GM23248 (cell line): ENCODE measurements around the gene MFSD11. TPM values are rescaled to one million over a fixed set of nuclear protein-coding genes. Genes with fewer than 3 reads are reported as not detected.
"Not testable (repeated sequence)": the region's sequence is repeated elsewhere in the genome, so short reads cannot be mapped to it uniquely, and the experiment has no call there.

Source experiments
- DNase-seq: peaks from one replicate; pipeline ENCODE4 v3.0.0-alpha.2; 2015
- H2AFZ ChIP-seq: fragments of 200-600 bp; sonication (generic); 2 replicates; pipeline ENCODE4 v1.6.1; 2016; ENCODE audit warnings: antibody characterized with exemption
- H3F3A ChIP-seq: fragments of 200-600 bp; sonication (generic); 2 replicates; pipeline ENCODE4 v1.6.1; 2016; ENCODE audit warnings: mild to moderate bottlenecking, antibody characterized with exemption, mixed run types; ENCODE audit not compliant: insufficient read depth
- H3K27ac ChIP-seq: fragments of 200-600 bp; sonication (generic); 2 replicates; pipeline ENCODE4 v1.5.1; 2016; ENCODE audit warnings: mild to moderate bottlenecking
- H3K27me3 ChIP-seq: fragments of 200-600 bp; sonication (generic); replicated peaks from 2 replicates; pipeline ENCODE4 v1.6.1; 2016; ENCODE audit warnings: mild to moderate bottlenecking; ENCODE audit not compliant: insufficient read depth
- H3K36me3 ChIP-seq: fragments of 200-600 bp; sonication (generic); 2 replicates; pipeline ENCODE4 v1.6.1; 2016; ENCODE audit warnings: low read depth, mild to moderate bottlenecking
- H3K4me1 ChIP-seq: fragments of 200-600 bp; sonication (generic); 2 replicates; pipeline ENCODE4 v1.6.1; 2016; ENCODE audit warnings: mild to moderate bottlenecking; ENCODE audit not compliant: insufficient read depth
- H3K4me2 ChIP-seq: fragments of 200-600 bp; sonication (generic); one replicate; pipeline ENCODE4 v1.6.1; 2016; ENCODE audit warnings: mild to moderate bottlenecking; ENCODE audit not compliant: unreplicated experiment
- H3K4me3 ChIP-seq: fragments of 200-600 bp; sonication (generic); 2 replicates; pipeline ENCODE4 v1.5.1; 2016; ENCODE audit warnings: mild to moderate bottlenecking
- H3K79me2 ChIP-seq: fragments of 200-600 bp; sonication (generic); 2 replicates; pipeline ENCODE4 v1.6.1; 2016; ENCODE audit warnings: mild to moderate bottlenecking; ENCODE audit not compliant: insufficient read depth
- H3K9ac ChIP-seq: fragments of 200-600 bp; sonication (generic); 2 replicates; pipeline ENCODE4 v1.6.1; 2016; ENCODE audit warnings: mild to moderate bottlenecking
- H3K9me2 ChIP-seq: fragments of 200-600 bp; sonication (generic); 2 replicates; pipeline ENCODE4 v1.6.1; 2016; ENCODE audit warnings: mixed run types, mild to moderate bottlenecking, moderate library complexity; ENCODE audit not compliant: insufficient read depth
- H3K9me3 ChIP-seq: fragments of 200-600 bp; sonication (generic); one replicate; pipeline ENCODE4 v1.6.1; 2017; ENCODE audit warnings: low read depth
- H4K20me1 ChIP-seq: fragments of 200-600 bp; sonication (generic); 2 replicates; pipeline ENCODE4 v1.6.0; 2016; ENCODE audit not compliant: insufficient read depth
- EZH2 ChIP-seq: fragments of 200-600 bp; sonication (generic); IDR thresholded peaks from 2 replicates; pipeline ENCODE4 v1.6.1; 2018; ENCODE audit warnings: antibody characterized with exemption, mild to moderate bottlenecking; ENCODE audit not compliant: insufficient read depth, poor library complexity, severe bottlenecking
- EZH2phosphoT487 ChIP-seq: fragments of 200-600 bp; sonication (generic); IDR thresholded peaks from 2 replicates; pipeline ENCODE4 v1.6.1; 2018; ENCODE audit warnings: antibody characterized with exemption, moderate library complexity, mild to moderate bottlenecking, low read depth; ENCODE audit not compliant: insufficient read depth
- WGBS, 2 experiments: methylation state at CpG; one replicate each; pipeline ENCODE4 v1.1.6; 2015 to 2017; ENCODE audit warnings: low lambda C conversion rate in 2 of 2, low coverage in 1 of 2; ENCODE audit errors: missing lambda C conversion rate in 2 of 2; 5-methylcytosine and 5-hydroxymethylcytosine counted together
- in situ Hi-C: fragments of 300-500 bp; cut with MboI; formaldehyde crosslinking; loops from 2 replicates; pipeline ENCODE4 v1.15.0; 2020
- polyA plus RNA-seq: library from polyadenylated mRNA; unstranded; fragments of >200 nt; fragmentation: Nextera tagmentation; extraction: Ambion mirVana; gene quantifications from 2 replicates; pipeline ENCODE4 v1.2.1, GENCODE V29; 2016
- total RNA-seq: library from RNA; depleted of rRNA; stranded (reverse); fragments of >200 nt; shearing (Covaris generic); gene quantifications from 2 replicates; pipeline ENCODE4 v1.2.3, GENCODE V29; 2014

The MFSD11 gene
- total and polyA plus RNA-seq, 2 experiments from 2014 or later = 24.2 to 29.8 TPM

GRCh38 chr17:76781056-76781982 lies 43.4 kb downstream of the MFSD11 start:
- no peaks in the 10 kb centered on the region for H3K27me3 ChIP-seq
- no peak overlapping the region for H3K27ac ChIP-seq
- H3K9me3 ChIP-seq = no peaks in the 10 kb centered on the region
- H3K9ac ChIP-seq = no peak overlapping the region
- H3F3A ChIP-seq = no peaks in the 10 kb centered on the region
- H2AFZ ChIP-seq = no peak overlapping the region
- 89 to 91% methylated on average over 12 of the region's 12 CpGs for WGBS, 2 experiments
- DNase-seq = no peak
- H3K36me3 ChIP-seq = peaks cover 12% of the 10 kb centered on the region; the same call in 1 of the 2 replicates
- no peak overlapping the region for H3K4me2 ChIP-seq
- in situ Hi-C loops = no loop called here
- H3K4me3 ChIP-seq = no peak overlapping the region
- no peaks in the 10 kb centered on the region for H4K20me1 ChIP-seq
- TF ChIP-seq EZH2 (no peak), EZH2phosphoT487 (no peak)
- H3K4me1 ChIP-seq = no peaks in the 10 kb centered on the region
- no peaks in the 10 kb centered on the region for H3K79me2 ChIP-seq
- H3K9me2 ChIP-seq = no peaks in the 10 kb centered on the region

GRCh38 chr17:76783146-76783545 lies 45.2 kb downstream of the MFSD11 start:
- in situ Hi-C loops = no loop called here

GRCh38 chr17:76784926-76785325 lies 47.0 kb downstream of the MFSD11 start:
- Histone ChIP-seq H3K36me3 (no peaks in the 10 kb centered on the region), H3K4me2 (no peak overlapping the region), H3K27me3 (no peaks in the 10 kb centered on the region), H3K9me2 (no peaks in the 10 kb centered on the region), H3K27ac (no peak overlapping the region), H3K79me2 (no peaks in the 10 kb centered on the region), H3K9ac (no peak overlapping the region), H3F3A (no peaks in the 10 kb centered on the region), H2AFZ (no peak overlapping the region), H3K4me3 (no peak overlapping the region), H3K9me3 (no peaks in the 10 kb centered on the region), H4K20me1 (no peaks in the 10 kb centered on the region), H3K4me1 (no peaks in the 10 kb centered on the region)
- no peak for DNase-seq
- TF ChIP-seq EZH2 (no peak), EZH2phosphoT487 (no peak)
- 88 to 90% methylated on average over 3 of the region's 3 CpGs for WGBS, 2 experiments
- in situ Hi-C loops = no loop called here

More at GRCh38 chr17:76783146-76783545, 45.2 kb downstream of the MFSD11 start:
- H3K4me2 ChIP-seq = no peak overlapping the region
- H3K4me1 ChIP-seq = no peaks in the 10 kb centered on the region
- H3K9me2 ChIP-seq = no peaks in the 10 kb centered on the region
- no peaks in the 10 kb centered on the region for H4K20me1 ChIP-seq
- 85 to 87% methylated on average over 5 of the region's 5 CpGs for WGBS, 2 experiments
- H2AFZ ChIP-seq = no peak overlapping the region
- no peaks in the 10 kb centered on the region for H3K9me3 ChIP-seq
- H3F3A ChIP-seq = no peaks in the 10 kb centered on the region
- no peaks in the 10 kb centered on the region for H3K79me2 ChIP-seq
- H3K27ac ChIP-seq = no peak overlapping the region
- no peak for TF ChIP-seq EZH2
- no peak for TF ChIP-seq EZH2phosphoT487
- DNase-seq = no peak
- no peak overlapping the region for H3K9ac ChIP-seq
- peaks cover 2% of the 10 kb centered on the region; the same call in 1 of the 2 replicates for H3K36me3 ChIP-seq
- H3K27me3 ChIP-seq = no peaks in the 10 kb centered on the region
- no peak overlapping the region for H3K4me3 ChIP-seq

GRCh38 chr17:76787866-76788265 lies 49.9 kb downstream of the MFSD11 start:
- H3K27ac ChIP-seq, in situ Hi-C loops, H3K9ac ChIP-seq, H2AFZ ChIP-seq, H3K9me2 ChIP-seq, H3K79me2 ChIP-seq, H4K20me1 ChIP-seq, H3K36me3 ChIP-seq, H3K9me3 ChIP-seq, H3K4me2 ChIP-seq, H3K4me3 ChIP-seq, H3K27me3 ChIP-seq: not testable (repeated sequence)
- peaks cover 15% of the 10 kb centered on the region for H3F3A ChIP-seq
- H3K4me1 ChIP-seq = peaks cover 12% of the 10 kb centered on the region
- WGBS, 2 experiments = 89 to 93% methylated on average over 2 of the region's 2 CpGs
- peak; percentile 17 for DNase-seq
